GM23338 (cell line): ENCODE results near the gene TMEM52. TPM values are rescaled to one million over a fixed set of nuclear protein-coding genes. Genes with fewer than 3 reads are reported as not detected.

ENCODE experiments used
- ATAC-seq: fragments of 200-7000 bp; cut with Tn5 transposase; 3 replicates; pipeline ENCODE4 v1.9.1; 2020
- DNase-seq: peaks from one replicate; pipeline ENCODE4 v3.0.0-alpha.2; 2015; ENCODE audit warnings: low spot score
- H2AFZ ChIP-seq: fragments of 200-600 bp; sonication (generic); 2 replicates; pipeline ENCODE4 v1.8.0; 2016; ENCODE audit warnings: antibody characterized with exemption, mild to moderate bottlenecking, moderate library complexity
- H3F3A ChIP-seq: fragments of 200-600 bp; sonication (generic); replicated peaks from 2 replicates; pipeline ENCODE4 v1.8.0; 2017; ENCODE audit warnings: antibody characterized with exemption, mixed run types, low read depth
- H3K27ac ChIP-seq: fragments of 200-600 bp; sonication (generic); 2 replicates; pipeline ENCODE4 v1.6.1; 2016; ENCODE audit warnings: low read depth
- H3K27me3 ChIP-seq: fragments of 200-600 bp; sonication (generic); 2 replicates; pipeline ENCODE4 v1.8.0; 2016; ENCODE audit warnings: mild to moderate bottlenecking, mixed run types, moderate library complexity; ENCODE audit not compliant: insufficient read depth
- H3K36me3 ChIP-seq: fragments of 200-600 bp; sonication (generic); 2 replicates; pipeline ENCODE4 v1.8.0; 2016; ENCODE audit warnings: mild to moderate bottlenecking; ENCODE audit not compliant: insufficient read depth
- H3K4me1 ChIP-seq: fragments of 200-600 bp; sonication (generic); 2 replicates; pipeline ENCODE4 v1.8.0; 2016; ENCODE audit warnings: mild to moderate bottlenecking, moderate library complexity; ENCODE audit not compliant: insufficient read depth
- H3K4me2 ChIP-seq: fragments of 200-600 bp; sonication (generic); 2 replicates; pipeline ENCODE4 v1.7.1; 2017; ENCODE audit warnings: mixed run types
- H3K4me3 ChIP-seq: fragments of 200-600 bp; sonication (generic); 2 replicates; pipeline ENCODE4 v1.6.1; 2016; ENCODE audit warnings: mixed run types
- H3K79me2 ChIP-seq: fragments of 200-600 bp; sonication (generic); replicated peaks from 2 replicates; pipeline ENCODE4 v1.8.0; 2017; ENCODE audit warnings: mild to moderate bottlenecking; ENCODE audit not compliant: insufficient read depth
- H3K9me2 ChIP-seq: fragments of 200-600 bp; sonication (generic); 2 replicates; pipeline ENCODE4 v1.8.0; 2017; ENCODE audit not compliant: insufficient read depth
- H4K20me1 ChIP-seq: fragments of 200-600 bp; sonication (generic); replicated peaks from 2 replicates; pipeline ENCODE4 v1.8.0; 2017; ENCODE audit warnings: mild to moderate bottlenecking; ENCODE audit not compliant: insufficient read depth
- H3K27ac Mint-ChIP-seq: 2 replicates; pipeline ENCODE4 v1.8.0; 2020; ENCODE audit warnings: inconsistent platforms, mild to moderate bottlenecking, moderate library complexity, mixed read lengths
- H3K27me3 Mint-ChIP-seq: 3 replicates; pipeline ENCODE4 v1.8.0; 2022; ENCODE audit warnings: low read depth, mild to moderate bottlenecking, moderate library complexity, mixed read lengths, inconsistent platforms; ENCODE audit not compliant: insufficient read depth, poor library complexity
- H3K36me3 Mint-ChIP-seq: 3 replicates; pipeline ENCODE4 v1.8.0; 2021; ENCODE audit warnings: low read depth, mild to moderate bottlenecking, inconsistent platforms, moderate library complexity, mixed read lengths
- H3K4me1 Mint-ChIP-seq: 3 replicates; pipeline ENCODE4 v1.8.0; 2020; ENCODE audit warnings: mild to moderate bottlenecking, inconsistent platforms, mixed read lengths
- H3K4me3 Mint-ChIP-seq: 3 replicates; pipeline ENCODE4 v1.8.0; 2021; ENCODE audit warnings: moderate library complexity, mild to moderate bottlenecking, inconsistent platforms, mixed read lengths
- H3K9me3 Mint-ChIP-seq: 3 replicates; pipeline ENCODE4 v1.8.0; 2020; ENCODE audit warnings: moderate library complexity, mild to moderate bottlenecking, inconsistent platforms, mixed read lengths
- CREB1 ChIP-seq: fragments of 250-450 bp; sonication (Bioruptor Pico); IDR thresholded peaks from 2 replicates; pipeline ENCODE4 v1.5.0; 2020; ENCODE audit warnings: low read depth, mild to moderate bottlenecking, moderate library complexity
- EZH2 ChIP-seq: fragments of 200-600 bp; sonication (generic); IDR thresholded peaks from one replicate; pipeline ENCODE4 v1.8.0; 2017; ENCODE audit warnings: antibody characterized with exemption, mild to moderate bottlenecking, low read depth; ENCODE audit not compliant: unreplicated experiment
- JUNB ChIP-seq: IDR thresholded peaks from one replicate; pipeline ENCODE4 v1.6.1; 2016; ENCODE audit warnings: antibody characterized with exemption; ENCODE audit not compliant: unreplicated experiment
- NANOG ChIP-seq: IDR thresholded peaks from 2 replicates; pipeline ENCODE4 v1.6.1; 2016; ENCODE audit warnings: antibody characterized with exemption, borderline replicate concordance
- STAT1 ChIP-seq: IDR thresholded peaks from one replicate; pipeline ENCODE4 v1.6.1; 2016; ENCODE audit warnings: antibody characterized with exemption; ENCODE audit not compliant: unreplicated experiment
- ZNF114 ChIP-seq: fragments of 250-450 bp; sonication (Bioruptor Pico); IDR thresholded peaks from 2 replicates; pipeline ENCODE4 v1.5.0; 2020; ENCODE audit warnings: mild to moderate bottlenecking, moderate library complexity
- polyA plus RNA-seq: library from polyadenylated mRNA; unstranded; fragments of >200 nt; fragmentation: Nextera tagmentation; extraction: Ambion mirVana; gene quantifications from 2 replicates; pipeline ENCODE4 v1.2.1, GENCODE V29; 2016
- total RNA-seq: library from RNA; depleted of rRNA; stranded (reverse); fragments of >200 nt; shearing (Covaris generic); gene quantifications from 2 replicates; pipeline ENCODE4 v1.2.3, GENCODE V29; 2014
- TF ChIP-seq, protein P1 (sequence below): IDR thresholded peaks from one replicate; pipeline ENCODE4 v1.6.1; 2018; ENCODE audit warnings: antibody characterized with exemption; ENCODE audit not compliant: unreplicated experiment
- TF ChIP-seq, protein P2 (sequence below), 2 experiments: fragments of 200-600 bp in 1 of 2; sonication (generic) in 1 of 2; conservative IDR thresholded peaks; 2 replicates each; pipeline versions ENCODE4 v1.5.1 to v1.6.1; 2016 to 2017; ENCODE audit warnings: antibody characterized with exemption in 2 of 2, low read depth in 2 of 2, mild to moderate bottlenecking in 2 of 2, moderate library complexity in 1 of 2
- TF ChIP-seq, protein P3 (sequence below): IDR thresholded peaks from 2 replicates; pipeline ENCODE4 v1.6.1; 2016; ENCODE audit warnings: antibody characterized with exemption

The TMEM52 gene
- total and polyA plus RNA-seq, 2 experiments from 2014 or later: 19.5 to 25.0 TPM

DNA sequence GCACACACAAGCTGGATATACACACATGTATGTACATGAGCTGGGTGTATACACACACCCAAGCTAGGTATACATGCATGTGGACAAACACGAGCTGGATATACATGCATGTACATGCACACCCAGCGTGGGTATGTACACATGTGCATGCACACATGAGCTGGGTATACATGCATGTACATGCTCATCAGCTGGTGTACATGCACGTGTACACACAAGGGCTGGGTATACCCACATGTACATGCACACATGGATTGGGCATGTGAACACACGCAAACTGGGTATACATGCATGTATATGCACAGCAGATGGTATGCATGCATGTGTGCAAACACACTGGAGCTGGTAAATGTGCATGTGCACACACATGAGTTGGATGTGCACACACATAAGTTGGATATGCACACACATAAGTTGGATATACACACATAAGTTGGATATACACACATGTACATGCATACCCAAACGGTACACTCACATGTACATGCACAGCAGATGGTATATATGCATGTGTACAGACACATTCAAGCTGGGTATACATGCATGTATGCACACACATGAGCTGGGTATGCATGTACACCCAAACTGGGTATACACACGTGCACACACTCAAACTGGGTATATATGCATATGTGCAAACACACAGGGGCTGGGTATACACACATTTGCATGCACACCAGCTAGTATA lies 20.7 kb downstream of the TMEM52 start:
- H3K4me1 ChIP-seq: peaks cover 11% of the 10 kb centered on the region
- no peak overlapping the region for H3K4me3 Mint-ChIP-seq
- H3K9me2 ChIP-seq: no peaks in the 10 kb centered on the region
- no peaks in the 10 kb centered on the region for H3K27me3 ChIP-seq
- peaks cover 27% of the 10 kb centered on the region for H3K4me1 Mint-ChIP-seq
- H3K27me3 Mint-ChIP-seq: peaks cover 11% of the 10 kb centered on the region
- H3K4me2 ChIP-seq: no peak overlapping the region
- H3K36me3 ChIP-seq: no peaks in the 10 kb centered on the region
- H3K27ac ChIP-seq: no peak overlapping the region
- H3K27ac Mint-ChIP-seq: no peak overlapping the region
- H3K4me3 ChIP-seq: no peak overlapping the region
- no peak for ATAC-seq
- no peaks in the 10 kb centered on the region; the same call in 2 of the 3 replicates for H3K9me3 Mint-ChIP-seq
- TF ChIP-seq, protein P1, sequence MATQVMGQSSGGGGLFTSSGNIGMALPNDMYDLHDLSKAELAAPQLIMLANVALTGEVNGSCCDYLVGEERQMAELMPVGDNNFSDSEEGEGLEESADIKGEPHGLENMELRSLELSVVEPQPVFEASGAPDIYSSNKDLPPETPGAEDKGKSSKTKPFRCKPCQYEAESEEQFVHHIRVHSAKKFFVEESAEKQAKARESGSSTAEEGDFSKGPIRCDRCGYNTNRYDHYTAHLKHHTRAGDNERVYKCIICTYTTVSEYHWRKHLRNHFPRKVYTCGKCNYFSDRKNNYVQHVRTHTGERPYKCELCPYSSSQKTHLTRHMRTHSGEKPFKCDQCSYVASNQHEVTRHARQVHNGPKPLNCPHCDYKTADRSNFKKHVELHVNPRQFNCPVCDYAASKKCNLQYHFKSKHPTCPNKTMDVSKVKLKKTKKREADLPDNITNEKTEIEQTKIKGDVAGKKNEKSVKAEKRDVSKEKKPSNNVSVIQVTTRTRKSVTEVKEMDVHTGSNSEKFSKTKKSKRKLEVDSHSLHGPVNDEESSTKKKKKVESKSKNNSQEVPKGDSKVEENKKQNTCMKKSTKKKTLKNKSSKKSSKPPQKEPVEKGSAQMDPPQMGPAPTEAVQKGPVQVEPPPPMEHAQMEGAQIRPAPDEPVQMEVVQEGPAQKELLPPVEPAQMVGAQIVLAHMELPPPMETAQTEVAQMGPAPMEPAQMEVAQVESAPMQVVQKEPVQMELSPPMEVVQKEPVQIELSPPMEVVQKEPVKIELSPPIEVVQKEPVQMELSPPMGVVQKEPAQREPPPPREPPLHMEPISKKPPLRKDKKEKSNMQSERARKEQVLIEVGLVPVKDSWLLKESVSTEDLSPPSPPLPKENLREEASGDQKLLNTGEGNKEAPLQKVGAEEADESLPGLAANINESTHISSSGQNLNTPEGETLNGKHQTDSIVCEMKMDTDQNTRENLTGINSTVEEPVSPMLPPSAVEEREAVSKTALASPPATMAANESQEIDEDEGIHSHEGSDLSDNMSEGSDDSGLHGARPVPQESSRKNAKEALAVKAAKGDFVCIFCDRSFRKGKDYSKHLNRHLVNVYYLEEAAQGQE: no peak
- TF ChIP-seq CREB1 (CRISPR knock-in tag) (no peak), EZH2 (no peak), STAT1 (no peak), NANOG (no peak), JUNB (no peak)
- TF ChIP-seq, protein P2, sequence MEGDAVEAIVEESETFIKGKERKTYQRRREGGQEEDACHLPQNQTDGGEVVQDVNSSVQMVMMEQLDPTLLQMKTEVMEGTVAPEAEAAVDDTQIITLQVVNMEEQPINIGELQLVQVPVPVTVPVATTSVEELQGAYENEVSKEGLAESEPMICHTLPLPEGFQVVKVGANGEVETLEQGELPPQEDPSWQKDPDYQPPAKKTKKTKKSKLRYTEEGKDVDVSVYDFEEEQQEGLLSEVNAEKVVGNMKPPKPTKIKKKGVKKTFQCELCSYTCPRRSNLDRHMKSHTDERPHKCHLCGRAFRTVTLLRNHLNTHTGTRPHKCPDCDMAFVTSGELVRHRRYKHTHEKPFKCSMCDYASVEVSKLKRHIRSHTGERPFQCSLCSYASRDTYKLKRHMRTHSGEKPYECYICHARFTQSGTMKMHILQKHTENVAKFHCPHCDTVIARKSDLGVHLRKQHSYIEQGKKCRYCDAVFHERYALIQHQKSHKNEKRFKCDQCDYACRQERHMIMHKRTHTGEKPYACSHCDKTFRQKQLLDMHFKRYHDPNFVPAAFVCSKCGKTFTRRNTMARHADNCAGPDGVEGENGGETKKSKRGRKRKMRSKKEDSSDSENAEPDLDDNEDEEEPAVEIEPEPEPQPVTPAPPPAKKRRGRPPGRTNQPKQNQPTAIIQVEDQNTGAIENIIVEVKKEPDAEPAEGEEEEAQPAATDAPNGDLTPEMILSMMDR (conservative IDR thresholded peaks at IDR 0.05; ENCODE audit: low read depth in 2 of 2): no peak
- no peak overlapping the region for H2AFZ ChIP-seq
- no peaks in the 10 kb centered on the region; the same call in 2 of the 3 replicates for H3K36me3 Mint-ChIP-seq
- H3K79me2 ChIP-seq: no peaks in the 10 kb centered on the region
- no peak for DNase-seq
- peaks cover 9% of the 10 kb centered on the region for H3F3A ChIP-seq
- H4K20me1 ChIP-seq: no peaks in the 10 kb centered on the region

DNA sequence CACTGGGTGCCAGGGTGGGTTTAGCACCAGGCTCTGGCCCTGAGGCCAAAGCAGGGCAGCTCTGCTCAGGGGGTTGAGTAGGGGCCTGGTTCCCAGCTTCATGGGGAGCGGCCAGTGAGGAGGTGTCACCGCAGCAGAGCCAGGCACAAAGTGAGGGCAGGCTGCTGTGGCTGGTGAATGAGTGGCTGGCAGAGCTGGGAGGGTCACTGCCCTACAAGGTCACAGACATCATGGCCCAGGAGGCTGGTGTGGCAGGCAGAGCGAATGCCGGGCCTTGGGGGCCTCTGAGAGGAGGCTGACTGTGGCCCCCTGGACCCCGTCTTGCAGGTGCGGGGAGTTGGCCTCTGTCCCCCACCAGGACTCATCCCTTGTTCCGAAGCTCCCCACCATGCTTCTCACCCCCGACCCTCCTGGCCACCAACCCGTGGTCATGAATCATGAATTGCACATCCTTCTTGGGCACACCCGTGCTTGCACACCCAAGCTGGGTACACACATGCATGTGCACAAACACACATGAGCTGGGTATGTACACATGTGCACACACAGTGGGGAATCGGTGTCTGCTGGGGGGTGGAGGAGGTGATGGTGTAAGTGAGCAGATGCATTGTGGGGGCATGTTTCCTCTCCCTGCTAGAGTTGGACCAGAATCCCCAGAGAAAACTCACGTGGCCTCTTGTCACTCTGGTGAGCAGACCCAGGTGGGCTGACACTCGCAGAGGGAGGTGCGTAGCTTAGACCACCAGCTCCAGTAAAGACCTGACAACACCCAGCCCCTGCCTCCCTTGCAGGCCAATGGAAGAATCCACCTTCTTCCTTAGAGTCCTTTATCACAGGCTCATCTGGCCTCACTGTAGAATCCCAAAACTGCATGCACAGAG lies 23.4 kb downstream of the TMEM52 start:
- Histone ChIP-seq H3K36me3 (no peaks in the 10 kb centered on the region), H2AFZ (peak overlapping the region; percentile 52; the same call in 1 of the 2 replicates), H4K20me1 (no peaks in the 10 kb centered on the region), H3K27ac (no peak overlapping the region), H3F3A (peaks cover 16% of the 10 kb centered on the region), H3K9me2 (no peaks in the 10 kb centered on the region), H3K27me3 (no peaks in the 10 kb centered on the region), H3K4me2 (no peak overlapping the region), H3K4me3 (no peak overlapping the region), H3K4me1 (peaks cover 11% of the 10 kb centered on the region), H3K79me2 (peaks cover 9% of the 10 kb centered on the region)
- no peak for DNase-seq
- no peaks in the 10 kb centered on the region; the same call in 2 of the 3 replicates for H3K9me3 Mint-ChIP-seq
- H3K4me1 Mint-ChIP-seq: peaks cover 36% of the 10 kb centered on the region
- no peaks in the 10 kb centered on the region; the same call in 2 of the 3 replicates for H3K36me3 Mint-ChIP-seq
- no peak overlapping the region for H3K27ac Mint-ChIP-seq
- ATAC-seq: no peak
- H3K4me3 Mint-ChIP-seq: no peak overlapping the region
- peaks cover 17% of the 10 kb centered on the region for H3K27me3 Mint-ChIP-seq
- TF ChIP-seq ZNF114 (CRISPR knock-in tag) (no peak), NANOG (no peak), JUNB (no peak)
- TF ChIP-seq, protein P3, sequence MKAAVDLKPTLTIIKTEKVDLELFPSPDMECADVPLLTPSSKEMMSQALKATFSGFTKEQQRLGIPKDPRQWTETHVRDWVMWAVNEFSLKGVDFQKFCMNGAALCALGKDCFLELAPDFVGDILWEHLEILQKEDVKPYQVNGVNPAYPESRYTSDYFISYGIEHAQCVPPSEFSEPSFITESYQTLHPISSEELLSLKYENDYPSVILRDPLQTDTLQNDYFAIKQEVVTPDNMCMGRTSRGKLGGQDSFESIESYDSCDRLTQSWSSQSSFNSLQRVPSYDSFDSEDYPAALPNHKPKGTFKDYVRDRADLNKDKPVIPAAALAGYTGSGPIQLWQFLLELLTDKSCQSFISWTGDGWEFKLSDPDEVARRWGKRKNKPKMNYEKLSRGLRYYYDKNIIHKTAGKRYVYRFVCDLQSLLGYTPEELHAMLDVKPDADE: no peak
